K562 (cell line): ENCODE measurements around the gene UBE2L3. TPM values are rescaled to one million over a fixed set of nuclear protein-coding genes. Genes with fewer than 3 reads are reported as not detected.

Experiments used
- CBFB ChIP-seq: sonication (generic); formaldehyde crosslinking; IDR thresholded peaks from 2 replicates; pipeline ENCODE4 v1.4.0; 2020; ENCODE audit warnings: mild to moderate bottlenecking, missing genetic modification reagents
- CBX3 ChIP-seq, 2 experiments: IDR thresholded peaks; 1 replicate in 1 of 2; 2 replicates in 1 of 2; pipeline ENCODE4 v1.6.1; 2012; ENCODE audit warnings: inconsistent platforms in 2 of 2, low read length in 2 of 2, borderline replicate concordance in 1 of 2, control low read depth in 1 of 2
- CBX5 ChIP-seq: IDR thresholded peaks from 2 replicates; pipeline ENCODE4 v1.6.1; 2014; ENCODE audit warnings: low read depth, borderline replicate concordance
- HIVEP1 ChIP-seq: fragments of 250-450 bp; sonication (Bioruptor Pico); IDR thresholded peaks from 2 replicates; pipeline ENCODE4 v1.4.0; 2020; ENCODE audit warnings: mild to moderate bottlenecking
- KLF1 ChIP-seq: fragments of 450-650 bp; IDR thresholded peaks from 2 replicates; pipeline ENCODE4 v1.6.1; 2016; ENCODE audit warnings: missing genetic modification characterization, missing compliant biosample characterization
- MTF1 ChIP-seq: fragments of 250-450 bp; sonication (Bioruptor Pico); IDR thresholded peaks from 2 replicates; pipeline ENCODE4 v1.9.0; 2021; ENCODE audit warnings: moderate library complexity, mild to moderate bottlenecking, inconsistent platforms, borderline replicate concordance
- POLR2AphosphoS5 ChIP-seq: IDR thresholded peaks from 2 replicates; pipeline ENCODE4 v1.6.1; 2011; ENCODE audit warnings: mild to moderate bottlenecking, low read depth, low read length, moderate library complexity; ENCODE audit not compliant: control insufficient read depth, insufficient read depth
- POLR2G ChIP-seq: fragments of 200-400 bp; formaldehyde crosslinking; IDR thresholded peaks from 2 replicates; pipeline ENCODE4 v1.6.1; 2017; ENCODE audit warnings: low read depth, mild to moderate bottlenecking, antibody characterized with exemption, low read length, moderate library complexity
- RNF2 ChIP-seq: sonication (generic); IDR thresholded peaks from 2 replicates; pipeline ENCODE4 v1.6.1; 2016
- SAFB ChIP-seq: fragments of 200-400 bp; formaldehyde crosslinking; IDR thresholded peaks from 2 replicates; pipeline ENCODE4 v1.6.1; 2017; ENCODE audit warnings: low read depth, low read length, borderline replicate concordance
- STAT5B ChIP-seq: fragments of 250-450 bp; sonication (Bioruptor Pico); IDR thresholded peaks from 2 replicates; pipeline ENCODE4 v1.8.0; 2021; ENCODE audit warnings: mild to moderate bottlenecking, inconsistent platforms
- SUPT5H ChIP-seq: fragments of 450-650 bp; IDR thresholded peaks from 2 replicates; pipeline ENCODE4 v1.6.1; 2016
- TBL1XR1 ChIP-seq, 2 experiments: IDR thresholded peaks; 2 replicates each; pipeline ENCODE4 v1.6.1; 2012; ENCODE audit warnings: improper control_type of control experiment in 2 of 2, low read length in 2 of 2, mild to moderate bottlenecking in 1 of 2
- ZSCAN29 ChIP-seq: fragments of 450-650 bp; IDR thresholded peaks from 2 replicates; pipeline ENCODE4 v1.6.1; 2017
- polyA plus RNA-seq, 8 experiments: library from polyadenylated mRNA; depleted of rRNA in 4 of 8; stranded (reverse) in 5 of 8; unstranded in 3 of 8; fragments of >200 nt; fragmentation: Nextera tagmentation in 2 of 8; fragmentation: Illumina TruSeq in 1 of 8; extraction: Ambion mirVana in 2 of 8; extraction: Trizol in 1 of 8; gene quantifications; 2 replicates each; pipeline versions ENCODE4 v1.2.1 to v1.2.3, GENCODE V29; 2011 to 2014; ENCODE audit warnings: inconsistent platforms in 1 of 8, missing spikeins in 1 of 8
- total RNA-seq, 7 experiments: library from RNA; depleted of rRNA in 6 of 7; stranded (reverse); fragments of >200 nt in 6 of 7; fragmentation: Illumina TruSeq in 2 of 7; extraction: Trizol in 2 of 7; gene quantifications; 2 replicates each; pipeline versions ENCODE4 v1.2.1 to v1.2.3, GENCODE V29; 2011 to 2021; ENCODE audit warnings: low replicate concordance in 1 of 7
- TF ChIP-seq, protein P1 (sequence below), 2 experiments: fragments of 450-650 bp; formaldehyde crosslinking in 1 of 2; IDR thresholded peaks; 2 replicates each; pipeline versions ENCODE4 v1.4.0 to v1.6.1; 2014 to 2020; ENCODE audit warnings: mild to moderate bottlenecking in 2 of 2, borderline replicate concordance in 1 of 2, low read depth in 1 of 2

UBE2L3 gene
- total and polyA plus RNA-seq, 9 of the 15 experiments (the other 6 are each of a cell fraction or from before 2014, with no cell fraction given), result 215 to 625 (median 285) TPM

DNA sequence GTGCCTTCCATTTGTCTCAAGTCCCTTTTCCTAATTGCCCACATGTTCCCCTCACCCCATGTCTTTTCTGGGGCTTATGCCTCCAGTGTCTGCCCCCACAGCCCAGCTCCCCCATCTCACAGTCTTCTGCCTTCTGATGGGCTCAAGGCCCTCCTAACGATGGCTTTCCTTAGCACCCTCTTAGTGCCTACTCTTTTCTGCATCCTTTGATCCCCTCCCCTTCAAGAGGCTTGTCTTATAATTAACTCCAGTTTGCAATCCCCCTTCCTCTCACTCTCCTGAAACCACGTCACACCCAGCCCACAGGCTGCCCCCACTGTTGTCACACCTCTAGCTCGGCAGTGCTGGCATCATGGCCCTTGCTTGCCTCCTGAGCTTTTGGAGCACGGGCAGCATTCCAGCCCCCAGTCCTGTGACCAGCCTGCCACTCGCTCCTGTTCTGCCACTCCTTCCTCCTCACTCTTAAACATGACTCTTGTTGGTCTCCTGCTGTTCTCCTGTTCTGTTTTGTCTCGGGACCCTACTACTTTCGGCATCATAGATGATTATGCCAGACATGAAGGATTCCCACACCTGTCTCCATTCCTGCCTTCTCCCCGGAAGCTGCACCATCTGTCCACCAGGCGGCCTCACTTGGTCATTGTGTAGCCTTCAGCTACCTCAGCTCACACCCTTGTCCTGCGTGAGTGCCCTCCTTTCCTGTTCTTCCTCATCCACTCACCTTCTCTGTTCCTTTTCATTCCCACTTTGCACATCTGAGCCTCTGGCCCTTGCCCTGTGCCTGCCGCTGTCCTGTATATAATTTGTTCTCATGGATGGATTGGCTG lies 26.1 kb downstream of the UBE2L3 start (continued):
- 0 out of 4 replicates have a peak, but pooled peaks of 1 of the 2 experiments have one; percentile 6 for TF ChIP-seq TBL1XR1 (IDR thresholded peaks at IDR 0.05; ENCODE audit: low read length in 2 of 2)
- TF ChIP-seq SUPT5H, result no peak
- no peak for TF ChIP-seq HIVEP1 (CRISPR knock-in tag)
- TF ChIP-seq, protein P1, sequence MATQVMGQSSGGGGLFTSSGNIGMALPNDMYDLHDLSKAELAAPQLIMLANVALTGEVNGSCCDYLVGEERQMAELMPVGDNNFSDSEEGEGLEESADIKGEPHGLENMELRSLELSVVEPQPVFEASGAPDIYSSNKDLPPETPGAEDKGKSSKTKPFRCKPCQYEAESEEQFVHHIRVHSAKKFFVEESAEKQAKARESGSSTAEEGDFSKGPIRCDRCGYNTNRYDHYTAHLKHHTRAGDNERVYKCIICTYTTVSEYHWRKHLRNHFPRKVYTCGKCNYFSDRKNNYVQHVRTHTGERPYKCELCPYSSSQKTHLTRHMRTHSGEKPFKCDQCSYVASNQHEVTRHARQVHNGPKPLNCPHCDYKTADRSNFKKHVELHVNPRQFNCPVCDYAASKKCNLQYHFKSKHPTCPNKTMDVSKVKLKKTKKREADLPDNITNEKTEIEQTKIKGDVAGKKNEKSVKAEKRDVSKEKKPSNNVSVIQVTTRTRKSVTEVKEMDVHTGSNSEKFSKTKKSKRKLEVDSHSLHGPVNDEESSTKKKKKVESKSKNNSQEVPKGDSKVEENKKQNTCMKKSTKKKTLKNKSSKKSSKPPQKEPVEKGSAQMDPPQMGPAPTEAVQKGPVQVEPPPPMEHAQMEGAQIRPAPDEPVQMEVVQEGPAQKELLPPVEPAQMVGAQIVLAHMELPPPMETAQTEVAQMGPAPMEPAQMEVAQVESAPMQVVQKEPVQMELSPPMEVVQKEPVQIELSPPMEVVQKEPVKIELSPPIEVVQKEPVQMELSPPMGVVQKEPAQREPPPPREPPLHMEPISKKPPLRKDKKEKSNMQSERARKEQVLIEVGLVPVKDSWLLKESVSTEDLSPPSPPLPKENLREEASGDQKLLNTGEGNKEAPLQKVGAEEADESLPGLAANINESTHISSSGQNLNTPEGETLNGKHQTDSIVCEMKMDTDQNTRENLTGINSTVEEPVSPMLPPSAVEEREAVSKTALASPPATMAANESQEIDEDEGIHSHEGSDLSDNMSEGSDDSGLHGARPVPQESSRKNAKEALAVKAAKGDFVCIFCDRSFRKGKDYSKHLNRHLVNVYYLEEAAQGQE (IDR thresholded peaks at IDR 0.05; ENCODE audit: borderline replicate concordance), result no peak
- TF ChIP-seq, protein P1 (CRISPR knock-in tag; IDR thresholded peaks at IDR 0.05; ENCODE audit: low read depth), result peak; percentile 23; the same call in 1 of the 2 replicates
- no peak for TF ChIP-seq CBX5
- peak; percentile 7; the same call in 1 of the 2 replicates for TF ChIP-seq POLR2AphosphoS5
- TF ChIP-seq RNF2, result no peak
- TF ChIP-seq ZSCAN29, result no peak
- TF ChIP-seq CBFB (CRISPR knock-in tag), result no peak
- TF ChIP-seq POLR2G, result 0 out of 2 replicates have a peak, but pooled peaks have one; percentile 29
- peak in 1 of 2 experiments; percentile 0; a peak in 1 of 3 replicates for TF ChIP-seq CBX3 (IDR thresholded peaks at IDR 0.05; ENCODE audit: borderline replicate concordance in 1 of 2, low read length in 2 of 2)
- TF ChIP-seq KLF1 (tag), result peak; percentile 62; the same call in 1 of the 2 replicates
- no peak for TF ChIP-seq SAFB
- no peak for TF ChIP-seq STAT5B (CRISPR knock-in tag)
- no peak for TF ChIP-seq MTF1
